ENCODE measurements around the gene ING3.
A peak's percentile ranks its signal among the peaks of the same experiment; 100 is the strongest.

The ING3 gene

DNA sequence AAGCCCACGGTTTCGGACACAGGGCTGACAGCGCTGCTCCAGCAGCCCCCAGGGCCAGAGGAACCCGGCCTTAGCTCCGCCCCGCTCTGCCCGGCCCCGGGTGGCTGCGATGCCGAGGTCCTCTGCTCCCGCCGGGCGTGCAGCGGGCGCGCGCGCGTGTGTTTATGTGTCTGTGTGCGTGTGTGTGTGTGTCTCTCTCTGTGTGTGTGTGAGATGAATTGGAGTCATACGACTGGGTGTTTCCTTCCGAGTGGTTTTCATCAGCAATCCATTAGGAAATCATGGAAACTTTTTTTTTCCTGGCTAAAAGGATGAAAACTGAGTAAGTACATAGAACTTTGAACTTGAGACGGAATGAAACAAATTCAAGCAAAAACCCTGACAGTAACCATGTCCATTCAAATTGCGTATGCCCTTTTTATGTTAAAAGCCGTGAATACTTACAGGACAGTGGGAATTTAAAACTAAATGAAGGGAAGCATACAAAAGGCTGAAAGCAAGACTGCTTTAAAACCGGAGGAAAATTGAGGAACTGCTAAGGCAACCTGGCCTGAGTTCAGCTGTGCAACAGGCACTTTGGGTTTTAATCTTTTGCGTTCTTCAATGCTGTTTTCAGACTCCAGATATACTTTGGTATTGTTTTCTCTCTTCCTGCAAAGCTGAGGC lies 38.1 kb downstream of the ING3 start, which contains the start of gene CPED1:
Gene CPED1 (plus strand): TSS at position 121 of the 666 bp plus-strand sequence. CDS start 911 bp downstream, outside the sequence.
- DNase-seq (ENCODE audit: low read depth in 2 of 2): peak in 1 of 2 donors; percentile 18

DNA sequence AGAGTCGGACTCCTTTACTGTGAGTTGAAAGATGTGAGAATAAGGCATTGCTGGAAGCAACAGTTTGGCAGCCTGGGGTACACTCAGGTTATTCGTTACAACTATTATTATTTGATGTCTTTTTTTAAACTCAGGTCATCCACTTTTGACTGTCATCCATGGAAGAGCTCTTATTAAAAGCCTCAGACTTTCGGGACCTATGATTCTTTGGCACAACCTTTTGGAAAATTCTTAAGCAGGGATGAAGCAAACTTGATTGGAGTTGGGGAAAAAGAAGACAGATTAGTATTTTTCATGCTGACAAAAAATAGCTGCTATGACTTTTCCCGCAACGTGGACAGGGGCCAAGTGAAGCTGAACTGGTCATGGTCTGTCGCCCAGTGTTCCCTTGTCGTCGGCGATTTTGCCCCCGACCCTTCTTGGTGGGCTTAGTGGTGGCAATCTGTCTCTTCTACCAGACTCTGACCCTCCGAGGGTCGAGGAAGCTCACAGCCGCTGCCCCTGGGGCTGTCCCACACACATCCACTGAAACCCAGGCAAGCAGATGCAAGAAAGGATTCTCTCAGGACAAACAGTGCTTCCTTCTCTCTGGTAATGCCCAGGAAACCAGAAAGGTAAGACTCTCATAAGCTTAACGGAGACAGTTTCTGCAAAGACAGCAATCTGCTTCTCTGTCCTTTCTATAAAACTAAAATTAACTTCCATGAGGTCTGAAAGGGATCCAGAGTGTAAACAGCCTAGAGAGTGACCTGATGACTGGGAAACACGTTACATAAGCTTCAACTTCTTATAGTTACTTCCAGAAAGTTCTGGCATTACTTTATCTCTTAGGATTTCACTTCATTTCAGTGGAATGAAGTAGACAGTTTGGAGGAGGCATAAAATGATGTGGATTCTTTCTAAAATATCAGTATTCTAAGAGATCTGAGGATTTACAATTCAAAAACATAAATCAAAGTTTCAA lies 39.0 kb downstream of the ING3 start:
- no peak for DNase-seq (ENCODE audit: low read depth in 2 of 2)

DNA sequence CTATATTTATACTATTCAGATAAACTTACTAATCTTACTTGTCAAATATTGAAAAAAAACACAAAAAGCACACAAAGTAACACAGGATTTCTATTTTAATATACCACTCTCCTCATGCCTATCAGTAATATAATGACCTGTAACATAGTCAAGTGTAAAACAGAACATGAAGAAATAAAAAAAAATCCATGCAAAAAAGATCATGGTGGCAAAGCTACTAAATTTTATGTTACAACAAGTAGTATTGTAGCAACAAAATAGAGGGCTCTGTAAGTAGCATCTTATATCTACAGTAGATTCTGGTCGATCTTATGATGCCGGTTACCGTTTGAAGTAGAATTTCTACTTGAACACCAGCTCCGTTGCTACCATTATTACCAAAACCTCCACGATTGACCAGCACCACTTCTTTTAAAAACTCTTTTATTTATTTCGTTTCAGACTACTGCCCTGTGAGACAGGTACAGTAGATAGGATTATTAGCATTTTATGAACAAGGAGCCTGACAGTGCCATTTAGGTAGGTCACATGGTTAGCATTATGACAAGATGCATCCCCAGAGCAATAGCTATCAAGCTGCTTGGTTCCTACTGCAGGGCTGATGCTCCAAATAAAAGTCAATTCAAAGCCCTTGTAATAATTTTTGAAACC lies 40.0 kb downstream of the ING3 start:
- DNase-seq (ENCODE audit: low read depth in 2 of 2): no peak

DNA sequence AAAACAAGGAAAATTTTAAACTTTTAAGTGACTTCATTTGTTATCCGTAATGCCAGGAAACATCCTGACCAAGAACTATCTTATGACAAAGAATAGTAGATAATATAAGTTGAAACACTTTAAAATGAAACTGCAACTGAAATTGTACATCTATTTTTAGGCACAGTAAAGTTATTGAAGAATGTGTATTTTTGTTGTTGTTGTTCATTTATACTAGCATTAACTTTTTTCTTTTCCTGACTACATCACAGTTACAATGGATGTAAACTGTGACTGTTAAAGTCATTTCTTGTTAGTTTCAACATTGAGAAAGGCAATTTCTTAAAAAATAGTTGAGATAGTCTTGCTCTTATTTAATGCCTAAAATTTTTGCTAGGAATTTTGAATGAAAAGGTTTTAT lies 40.6 kb downstream of the ING3 start:
- DNase-seq (ENCODE audit: low read depth in 2 of 2): no peak

DNA sequence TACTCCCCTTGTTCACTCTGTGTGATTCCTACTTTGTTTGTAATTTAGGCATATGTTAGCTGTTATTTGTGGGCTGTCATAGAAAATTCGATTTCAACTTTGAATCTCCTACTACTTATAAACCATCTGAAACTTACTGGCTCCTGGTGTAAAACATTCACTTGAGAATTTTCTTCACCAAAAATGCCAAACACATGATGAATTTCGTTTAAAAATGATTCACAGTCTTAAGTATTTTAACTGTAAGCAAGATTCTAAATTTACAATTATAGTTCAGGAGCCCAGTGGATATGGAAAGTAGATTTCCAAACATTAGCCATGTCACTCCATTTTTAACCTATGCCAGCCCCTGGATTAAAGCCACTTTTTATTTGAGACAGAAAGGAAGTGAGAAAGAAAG lies 41.0 kb downstream of the ING3 start:
- no peak for DNase-seq (ENCODE audit: low read depth in 2 of 2)

DNA sequence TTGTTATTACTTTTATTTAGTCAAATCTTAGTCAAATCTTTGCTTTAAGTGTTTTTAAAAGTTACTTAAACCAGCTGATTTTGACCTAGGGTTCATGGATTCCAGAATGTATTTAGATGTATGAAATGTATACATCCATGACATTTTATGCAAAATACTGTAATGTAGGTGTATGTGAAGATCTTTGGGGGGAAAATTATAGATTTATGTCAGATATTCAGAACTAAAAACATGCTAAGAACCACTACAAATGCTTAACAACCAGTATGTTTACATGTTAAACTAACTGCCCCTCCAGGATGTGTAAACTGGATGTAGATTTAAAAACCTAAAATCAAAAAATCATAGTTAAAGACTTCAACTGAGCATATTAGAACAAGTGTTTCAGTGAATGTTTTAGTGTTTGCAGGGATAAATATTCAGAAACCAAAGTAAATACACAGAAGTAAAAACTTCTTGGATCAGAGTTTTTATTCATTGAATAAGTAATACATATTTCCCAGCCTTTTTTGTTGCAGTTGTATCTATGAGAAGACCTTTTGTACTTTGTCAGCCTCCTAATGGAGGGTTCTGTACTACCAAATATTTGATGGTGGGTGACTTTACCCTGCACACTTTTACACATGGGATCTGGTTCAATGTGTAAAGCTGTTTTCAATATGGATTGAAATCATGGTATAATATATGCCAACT lies 41.8 kb downstream of the ING3 start:
- DNase-seq (ENCODE audit: low read depth in 2 of 2): no peak

DNA sequence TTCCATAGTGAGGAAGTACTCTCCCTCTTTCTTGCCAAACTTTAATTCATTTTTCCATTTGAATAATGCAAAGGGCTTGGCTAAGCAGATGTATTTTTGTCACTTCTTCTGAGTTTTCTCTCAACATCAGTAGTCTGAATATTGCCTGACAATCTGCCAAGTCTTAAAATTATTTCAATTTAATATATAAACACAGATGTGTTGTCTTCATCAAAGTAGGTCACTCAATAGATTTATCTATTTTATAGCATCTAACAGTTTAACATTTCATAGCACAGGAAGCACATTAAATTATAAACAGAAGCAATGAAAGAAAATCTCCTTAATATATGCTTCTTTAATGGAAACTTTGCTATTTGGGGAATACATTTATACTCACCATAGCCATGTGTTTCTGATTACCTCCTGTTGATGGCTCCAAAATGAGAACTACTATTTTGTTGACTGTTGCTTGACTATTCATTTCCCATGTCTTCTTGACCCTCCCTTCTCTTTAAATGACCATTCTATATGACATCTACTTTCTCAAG lies 42.5 kb downstream of the ING3 start:
- DNase-seq (ENCODE audit: low read depth in 2 of 2): no peak

DNA sequence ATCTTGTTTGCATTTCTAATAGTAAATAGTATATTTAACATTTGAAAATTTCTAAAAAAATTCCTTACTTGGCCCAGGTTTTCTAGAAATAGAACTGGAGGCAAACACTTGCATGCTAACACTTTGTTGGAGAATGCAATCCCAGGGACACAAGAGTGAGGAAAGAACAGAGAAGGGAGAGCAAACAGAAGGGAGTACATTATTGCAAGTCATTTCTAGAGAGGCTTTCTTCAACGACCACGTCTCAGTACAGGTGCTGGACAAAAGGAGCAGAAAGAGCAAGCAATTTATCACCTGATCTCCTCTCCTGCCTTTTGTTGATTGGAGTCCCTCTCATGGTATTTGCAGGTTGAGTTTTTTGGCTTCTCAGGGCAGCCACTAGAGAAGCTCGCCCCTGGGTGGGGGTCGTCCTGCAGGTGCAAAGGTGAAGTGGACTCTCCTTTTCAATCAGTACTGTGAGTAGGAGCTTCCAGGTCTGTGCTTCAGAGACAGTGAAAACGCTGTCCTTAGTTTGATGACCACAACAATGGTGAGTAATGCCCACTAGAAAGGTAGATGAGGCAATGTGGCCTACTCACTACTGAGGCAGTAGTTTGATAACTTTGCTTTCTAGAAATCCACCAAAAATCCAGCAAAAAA lies 43.1 kb downstream of the ING3 start:
- DNase-seq (ENCODE audit: low read depth in 2 of 2): no peak

DNA sequence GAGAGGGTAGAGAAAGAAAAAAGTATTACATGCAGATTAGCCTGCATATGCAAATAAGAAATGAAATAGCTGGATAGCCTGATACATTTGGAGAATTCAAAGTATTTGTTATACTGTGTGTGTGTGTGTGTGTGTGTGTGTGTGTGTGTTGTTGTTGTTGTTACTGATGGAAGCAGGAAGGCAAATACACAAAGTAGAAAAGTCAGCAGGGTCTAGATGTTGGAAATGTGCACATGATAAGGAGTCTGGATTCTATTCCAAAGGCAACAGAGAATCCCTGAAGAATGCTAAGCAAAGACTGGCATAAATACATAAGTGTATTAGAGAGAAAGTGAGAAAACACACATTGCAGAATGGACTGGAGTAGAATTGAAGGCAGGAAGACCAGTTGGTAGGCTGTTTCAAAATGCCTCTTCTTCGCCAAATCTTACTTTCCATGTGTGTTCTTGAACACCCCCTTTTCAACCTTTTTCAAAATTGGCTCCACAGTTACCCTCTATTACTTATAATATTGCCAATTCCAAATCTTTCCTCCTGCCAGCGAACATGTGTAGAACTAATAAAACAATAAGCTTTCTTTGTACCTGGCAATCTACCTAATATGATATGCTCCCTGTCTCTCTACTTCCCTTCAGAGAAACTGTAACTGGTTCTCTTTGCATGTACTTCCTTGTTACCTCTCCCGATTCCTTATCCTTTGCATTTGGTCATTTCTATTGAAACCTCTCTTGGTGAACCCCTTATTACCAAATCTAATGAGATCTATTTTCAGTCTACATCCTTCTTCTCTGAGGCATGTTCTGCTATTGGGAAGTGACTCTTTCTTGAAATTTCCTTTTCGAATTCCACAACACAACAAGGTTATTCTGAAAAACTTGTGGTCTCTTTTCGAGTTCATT lies 44.2 kb downstream of the ING3 start:
- no peak for DNase-seq (ENCODE audit: low read depth in 2 of 2)

DNA sequence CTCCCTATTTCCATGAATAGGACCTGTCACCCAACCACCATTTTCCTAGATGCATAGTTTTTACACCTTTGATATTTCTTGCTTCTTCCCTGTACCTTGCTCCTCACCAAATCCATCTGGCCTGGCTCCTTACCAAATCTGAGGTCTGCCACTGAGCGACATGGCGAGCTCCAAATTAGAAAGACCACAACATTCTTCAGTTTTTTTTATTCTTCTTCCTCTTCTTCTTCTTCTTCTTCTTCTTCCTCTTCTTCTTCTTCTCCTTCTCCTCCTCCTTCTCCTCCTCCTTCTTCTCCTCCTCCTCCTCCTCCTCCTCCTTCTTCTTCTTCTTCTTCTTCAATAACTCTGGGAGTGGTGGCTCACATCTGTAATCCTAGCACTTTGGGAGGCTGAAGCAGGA lies 45.1 kb downstream of the ING3 start:
- no peak for DNase-seq (ENCODE audit: low read depth in 2 of 2)

DNA sequence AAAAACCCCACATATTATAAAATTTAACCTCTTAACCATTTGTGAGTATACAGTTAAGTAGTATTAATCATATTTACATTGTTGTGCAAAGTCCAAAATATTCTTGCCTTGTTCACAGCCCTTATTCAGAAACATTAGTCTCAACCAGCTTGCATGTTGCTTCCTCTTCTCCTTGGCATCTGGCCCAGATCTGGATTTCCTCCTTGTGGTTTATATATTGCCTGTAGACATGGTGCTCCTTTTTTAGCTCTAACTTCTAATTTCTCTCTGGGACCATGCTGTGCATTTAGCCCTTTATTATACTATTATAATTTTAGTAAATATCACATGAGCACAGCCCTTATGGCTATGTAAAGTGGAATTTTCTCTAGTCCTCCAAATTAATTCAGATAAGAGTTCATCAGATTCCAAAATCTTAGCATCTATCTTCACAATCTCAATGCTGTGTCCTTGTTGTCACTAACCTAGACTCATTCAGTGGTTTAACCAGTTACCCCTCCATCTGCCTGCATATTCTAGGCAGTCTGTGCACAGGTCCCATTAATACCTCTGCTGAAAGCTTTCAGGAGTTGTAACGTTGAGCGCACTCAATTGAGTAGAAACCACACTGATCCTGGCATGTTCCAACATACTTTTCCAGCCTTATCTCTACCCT lies 45.9 kb downstream of the ING3 start:
- no peak for DNase-seq (ENCODE audit: low read depth in 2 of 2)

DNA sequence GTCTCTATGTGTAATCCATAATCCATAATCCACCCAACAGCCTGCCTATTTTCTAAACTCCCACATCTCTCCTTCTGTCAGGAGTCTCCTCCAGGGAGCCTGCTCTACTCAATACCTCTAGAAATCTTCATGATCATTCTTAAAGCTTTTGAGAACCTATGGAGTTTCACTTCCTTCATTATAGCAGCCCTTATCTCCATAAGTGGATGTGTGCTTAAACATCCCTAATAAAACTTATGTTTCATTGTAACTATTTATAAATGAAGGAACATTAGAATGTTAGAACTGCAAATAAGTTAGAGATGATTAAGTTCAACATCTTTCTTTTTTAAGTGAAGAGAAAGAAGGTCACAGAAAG lies 46.4 kb downstream of the ING3 start:
- no peak for DNase-seq (ENCODE audit: low read depth in 2 of 2)

DNA sequence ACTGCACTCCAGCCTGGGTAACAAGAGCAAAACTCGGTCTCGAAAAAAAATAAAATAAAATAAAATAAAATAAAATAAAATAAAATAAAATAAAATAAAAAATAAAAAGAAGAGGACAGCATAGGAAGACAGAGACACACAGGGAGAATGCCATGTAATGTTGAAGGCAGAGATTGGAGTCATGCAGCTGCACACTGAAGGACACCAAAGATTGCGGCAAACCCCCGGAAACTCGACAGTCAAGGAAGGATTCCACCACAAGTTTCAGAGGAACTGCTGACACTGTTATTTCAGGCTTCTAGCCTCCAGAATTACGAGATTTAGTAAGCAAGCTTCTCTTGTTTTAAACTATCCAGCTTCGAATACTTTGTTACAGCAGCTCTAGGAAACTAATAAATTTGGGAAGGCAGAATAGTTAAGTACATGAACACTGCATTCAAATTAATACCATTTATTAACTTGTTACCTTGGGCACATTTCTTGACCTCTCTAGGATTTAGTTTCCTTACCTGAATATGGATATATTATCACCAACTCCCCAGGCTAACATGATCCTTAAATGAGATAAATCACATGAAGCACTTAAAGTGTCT lies 47.4 kb downstream of the ING3 start:
- no peak for DNase-seq (ENCODE audit: low read depth in 2 of 2)

DNA sequence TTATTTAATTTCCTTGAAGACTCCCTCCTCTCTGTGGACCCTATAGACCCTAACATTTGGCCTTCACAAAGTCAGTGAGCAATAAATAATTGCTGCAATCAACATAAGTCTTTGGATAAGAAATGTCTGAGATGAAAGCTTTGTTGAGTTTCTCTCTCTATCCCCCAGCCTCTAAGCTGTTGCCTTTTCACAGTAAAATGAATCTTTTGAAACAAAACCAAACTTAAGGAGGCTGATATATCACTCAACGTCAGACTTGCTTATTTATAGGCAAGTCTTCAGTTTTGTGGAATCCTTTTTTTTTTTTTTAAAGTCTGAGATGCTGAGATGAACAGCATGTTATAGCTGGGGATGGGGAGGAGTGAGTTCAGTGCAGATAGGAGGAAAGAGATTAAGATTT lies 47.9 kb downstream of the ING3 start:
- DNase-seq (ENCODE audit: low read depth in 2 of 2): no peak

DNA sequence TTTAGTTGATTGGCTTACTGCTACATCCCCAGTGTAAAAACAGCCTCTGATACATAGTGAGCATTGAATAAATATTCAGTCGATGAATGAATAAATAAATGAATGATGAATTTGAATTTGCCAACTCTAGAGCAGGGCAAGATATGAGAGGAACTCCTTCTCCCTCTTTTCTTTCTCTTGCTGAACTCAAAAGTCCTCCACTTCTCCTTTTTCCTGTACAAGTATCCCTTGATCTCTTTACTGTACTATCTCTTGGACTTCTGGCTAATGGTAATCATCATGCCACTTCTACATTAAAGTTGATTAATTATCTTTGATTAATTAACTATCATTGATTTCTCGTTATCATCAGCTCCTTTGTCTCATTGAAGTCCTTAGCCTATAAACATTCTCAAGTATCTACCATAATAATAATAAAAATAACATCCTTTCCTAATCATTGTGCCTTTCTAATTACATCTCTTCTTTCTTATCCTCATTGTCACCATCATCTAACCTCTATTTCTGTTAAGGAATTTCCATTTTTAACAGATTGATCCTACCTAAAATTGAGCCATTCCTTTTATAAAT lies 48.5 kb downstream of the ING3 start:
- no peak for DNase-seq (ENCODE audit: low read depth in 2 of 2)

DNA sequence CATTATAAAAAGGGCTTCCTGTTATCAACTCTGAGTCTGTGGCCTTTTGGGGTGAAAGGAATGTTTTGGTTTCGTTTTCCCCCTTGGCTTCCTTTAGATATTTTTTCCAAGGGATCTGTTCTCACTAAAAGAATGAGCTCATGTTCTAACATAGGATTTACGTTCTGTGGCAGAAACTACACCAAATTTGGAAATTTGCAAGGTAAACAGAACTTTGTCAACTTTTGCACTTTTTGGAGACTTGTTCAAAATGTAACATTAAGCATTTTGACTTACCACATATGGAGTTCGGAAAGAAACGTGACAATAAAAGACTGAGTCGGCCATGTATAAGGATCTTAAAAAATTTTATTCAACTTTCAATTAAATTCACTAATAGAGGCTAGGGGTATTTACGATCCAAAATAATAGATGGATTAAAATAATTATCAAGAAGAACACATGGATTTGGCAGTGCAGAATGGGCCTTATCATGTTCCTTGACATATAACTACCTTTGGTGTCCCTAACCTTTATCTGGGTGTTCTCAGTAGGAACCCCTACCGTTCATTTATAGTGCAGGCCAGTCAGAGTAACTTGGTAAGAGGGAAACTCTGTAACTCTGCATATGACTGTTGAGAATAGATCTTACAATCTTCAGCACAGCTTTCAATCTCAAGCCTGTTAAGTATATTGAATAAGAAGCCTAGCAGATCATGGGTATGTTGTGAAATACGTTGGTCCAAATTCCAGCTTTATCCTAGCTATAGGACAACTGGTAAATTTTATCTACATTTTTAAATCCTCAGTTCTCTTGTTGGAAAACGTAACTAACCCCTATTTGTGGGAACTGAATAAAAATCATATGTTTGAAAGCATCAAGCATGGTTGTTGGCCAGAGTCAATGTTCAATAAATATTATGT lies 49.8 kb downstream of the ING3 start:
- no peak for DNase-seq (ENCODE audit: low read depth in 2 of 2)

DNA sequence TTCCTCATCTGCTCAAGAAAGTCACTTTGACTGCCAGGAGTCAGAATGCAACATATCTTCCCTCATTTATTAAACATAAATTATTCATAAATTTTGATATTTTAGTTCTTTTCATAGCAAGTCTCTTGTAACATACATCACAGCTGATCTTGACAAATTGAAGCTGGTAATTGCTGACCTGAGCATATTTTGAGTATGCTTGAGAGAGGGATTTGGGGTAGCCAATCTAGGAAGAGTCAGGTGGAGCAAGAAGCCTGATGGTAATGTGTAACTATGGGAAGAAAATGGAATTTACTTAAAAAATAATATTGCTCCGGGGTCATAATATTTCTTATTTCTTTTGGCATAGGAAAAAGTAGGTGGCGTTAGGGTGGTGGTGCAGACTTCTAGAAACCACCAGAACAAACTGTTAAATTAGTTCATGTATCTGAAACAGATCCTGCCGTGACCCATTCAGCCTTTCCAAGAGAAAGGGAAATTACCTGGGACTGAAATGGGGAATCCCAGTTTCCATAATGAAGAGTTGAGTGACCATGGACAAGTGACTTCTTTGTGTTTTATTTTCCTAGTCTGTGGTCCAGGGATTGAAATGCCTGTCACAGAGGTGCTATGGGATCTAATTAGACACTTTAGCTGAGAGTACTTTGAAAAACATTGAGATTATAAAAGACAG lies 50.8 kb downstream of the ING3 start:
- no peak for DNase-seq (ENCODE audit: low read depth in 2 of 2)
